Activated B cell treated with CpG ODN at 0.5 μM for 24 hours (primary cell): ENCODE results near the gene SLC38A8. TPM values are rescaled to one million over a fixed set of nuclear protein-coding genes. Genes with fewer than 3 reads are reported as not detected.

Source experiments
- ATAC-seq: fragments of 200-7000 bp; cut with Tn5 transposase; one replicate; pipeline ENCODE4 v1.10.0; 2021; ENCODE audit warnings: low read depth, mild to moderate bottlenecking, moderate library complexity
- CTCF ChIA-PET: fragments of 350-600 bp; sonication (Branson Sonifier 250); formaldehyde crosslinking; loops from one replicate; lab custom pipeline; 2021; ENCODE audit warnings: antibody characterized with exemption; lab: Charles Lee
- POLR2A ChIA-PET: fragments of 350-600 bp; sonication (Branson Sonifier 250); formaldehyde crosslinking; loops from one replicate; lab custom pipeline; 2021; ENCODE audit warnings: antibody characterized with exemption; lab: Charles Lee
- DNase-seq: peaks from one replicate; pipeline ENCODE4 v3.0.0; 2022
- H3K27ac Mint-ChIP-seq: one replicate; pipeline ENCODE4 v1.8.0; 2020; ENCODE audit warnings: mixed read lengths
- H3K27me3 Mint-ChIP-seq: one replicate; pipeline ENCODE4 v1.8.0; 2021; ENCODE audit warnings: mixed read lengths
- H3K36me3 Mint-ChIP-seq: one replicate; pipeline ENCODE4 v1.8.0; 2021; ENCODE audit warnings: low read depth, mixed read lengths
- H3K4me1 Mint-ChIP-seq: one replicate; pipeline ENCODE4 v1.8.0; 2021; ENCODE audit warnings: mixed read lengths
- H3K4me3 Mint-ChIP-seq: one replicate; pipeline ENCODE4 v1.8.0; 2020; ENCODE audit warnings: mild to moderate bottlenecking, mixed read lengths
- H3K9me3 Mint-ChIP-seq: one replicate; pipeline ENCODE4 v1.8.0; 2020; ENCODE audit warnings: mixed read lengths
- intact Hi-C: fragments of 100-400 bp; cut with micrococcal nuclease; formaldehyde crosslinking; loops from one replicate; pipeline ENCODE4 v1.15.1; 2024
- total RNA-seq: library from RNA; stranded (reverse); gene quantifications from 2 replicates; pipeline ENCODE4 v1.2.3, GENCODE V29; 2022
- TF ChIP-seq, protein P1 (sequence below): fragments of 200-600 bp; IDR thresholded peaks from one replicate; pipeline ENCODE4 v1.8.0; 2022; ENCODE audit warnings: antibody characterized with exemption, mild to moderate bottlenecking

Gene SLC38A8
- total RNA-seq, 1 donor from 2014 or later: not detected

DNA sequence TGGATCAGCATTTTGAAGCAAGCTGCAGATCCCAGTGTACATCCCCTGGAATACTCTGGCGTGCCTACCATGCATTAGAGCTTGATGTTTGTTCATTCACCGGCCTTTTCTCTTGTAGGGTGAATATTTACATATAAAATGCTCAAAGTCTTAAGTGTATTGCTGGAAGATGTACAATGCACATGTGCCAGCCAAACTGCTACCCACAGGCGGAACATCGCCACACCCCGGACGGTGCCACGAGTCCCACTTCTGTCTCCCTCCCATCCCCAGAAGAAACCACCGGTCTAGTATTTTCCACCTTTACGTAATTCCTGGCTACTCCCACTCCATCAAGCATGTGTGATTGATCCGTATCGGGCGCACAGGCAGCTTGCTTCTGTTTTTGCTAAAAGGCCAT is 4.1 kb downstream of the SLC38A8 start:
- POLR2A ChIA-PET: no interaction called here
- CTCF ChIA-PET: no interaction called here
- intact Hi-C loops: no loop called here
- peaks cover 11% of the 10 kb centered on the region for H3K27me3 Mint-ChIP-seq
- no peak overlapping the region for H3K4me3 Mint-ChIP-seq
- TF ChIP-seq, protein P1, sequence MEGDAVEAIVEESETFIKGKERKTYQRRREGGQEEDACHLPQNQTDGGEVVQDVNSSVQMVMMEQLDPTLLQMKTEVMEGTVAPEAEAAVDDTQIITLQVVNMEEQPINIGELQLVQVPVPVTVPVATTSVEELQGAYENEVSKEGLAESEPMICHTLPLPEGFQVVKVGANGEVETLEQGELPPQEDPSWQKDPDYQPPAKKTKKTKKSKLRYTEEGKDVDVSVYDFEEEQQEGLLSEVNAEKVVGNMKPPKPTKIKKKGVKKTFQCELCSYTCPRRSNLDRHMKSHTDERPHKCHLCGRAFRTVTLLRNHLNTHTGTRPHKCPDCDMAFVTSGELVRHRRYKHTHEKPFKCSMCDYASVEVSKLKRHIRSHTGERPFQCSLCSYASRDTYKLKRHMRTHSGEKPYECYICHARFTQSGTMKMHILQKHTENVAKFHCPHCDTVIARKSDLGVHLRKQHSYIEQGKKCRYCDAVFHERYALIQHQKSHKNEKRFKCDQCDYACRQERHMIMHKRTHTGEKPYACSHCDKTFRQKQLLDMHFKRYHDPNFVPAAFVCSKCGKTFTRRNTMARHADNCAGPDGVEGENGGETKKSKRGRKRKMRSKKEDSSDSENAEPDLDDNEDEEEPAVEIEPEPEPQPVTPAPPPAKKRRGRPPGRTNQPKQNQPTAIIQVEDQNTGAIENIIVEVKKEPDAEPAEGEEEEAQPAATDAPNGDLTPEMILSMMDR: no peak
- no peak for ATAC-seq
- H3K27ac Mint-ChIP-seq: no peak overlapping the region
- no peaks in the 10 kb centered on the region for H3K4me1 Mint-ChIP-seq
- DNase-seq: no peak
- peaks cover 3% of the 10 kb centered on the region for H3K9me3 Mint-ChIP-seq
- H3K36me3 Mint-ChIP-seq: no peaks in the 10 kb centered on the region

DNA sequence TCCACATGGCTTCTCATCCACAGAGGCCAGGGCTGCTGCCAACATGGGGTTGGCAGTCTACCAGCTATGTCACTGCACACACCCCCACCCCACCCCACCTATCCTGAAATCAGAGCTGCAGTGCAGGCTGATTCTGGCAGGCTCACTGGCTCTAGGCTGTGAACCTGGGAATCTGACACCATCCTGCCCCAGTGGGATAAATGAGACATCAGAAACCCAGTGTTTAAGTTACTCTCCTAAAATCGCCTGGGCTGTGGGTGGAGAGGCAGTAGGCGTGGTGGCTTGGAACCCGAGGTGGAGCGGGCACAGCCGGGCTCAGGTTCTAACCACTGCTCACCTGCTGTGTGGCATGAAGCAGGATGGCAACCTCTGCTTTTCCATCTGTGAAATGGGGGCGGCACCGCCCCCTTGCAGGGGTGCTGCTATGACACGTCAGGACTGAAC is 5.6 kb downstream of the SLC38A8 start:
- H3K4me1 Mint-ChIP-seq: no peaks in the 10 kb centered on the region

DNA sequence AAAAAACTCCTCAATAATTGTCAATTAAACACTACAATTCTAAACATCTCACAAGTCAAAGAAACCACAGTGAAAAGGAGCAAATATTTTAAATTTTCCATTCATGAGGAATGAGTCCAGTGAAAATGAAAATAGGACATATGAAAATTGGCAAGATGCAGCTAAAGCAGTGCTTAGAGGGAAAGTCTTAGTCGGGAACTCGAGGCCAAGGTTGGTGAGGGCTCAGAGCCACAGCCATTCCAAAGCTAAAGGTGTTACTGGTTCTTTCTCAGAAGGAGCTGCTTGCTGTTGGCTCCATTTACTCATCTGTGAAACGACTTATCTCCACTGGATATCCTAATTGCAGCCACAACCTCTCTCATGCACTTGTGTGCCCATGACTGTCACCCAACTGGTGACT is 6.5 kb downstream of the SLC38A8 start:
- H3K4me1 Mint-ChIP-seq: no peaks in the 10 kb centered on the region
- peaks cover 3% of the 10 kb centered on the region for H3K9me3 Mint-ChIP-seq
- H3K36me3 Mint-ChIP-seq: no peaks in the 10 kb centered on the region
- DNase-seq: no peak
- intact Hi-C loops: no loop called here
- ChIA-PET CTCF (no interaction called here), POLR2A (no interaction called here)
- no peak for ATAC-seq
- peaks cover 9% of the 10 kb centered on the region for H3K27me3 Mint-ChIP-seq
- TF ChIP-seq, protein P1: no peak
- no peak overlapping the region for H3K4me3 Mint-ChIP-seq
- H3K27ac Mint-ChIP-seq: no peak overlapping the region

More for the DNA sequence above, 5.6 kb downstream of the SLC38A8 start:
- DNase-seq (no peak), ATAC-seq (no peak)
- H3K27ac Mint-ChIP-seq: no peak overlapping the region
- no peaks in the 10 kb centered on the region for H3K36me3 Mint-ChIP-seq
- H3K27me3 Mint-ChIP-seq: peaks cover 7% of the 10 kb centered on the region
- TF ChIP-seq, protein P1: no peak
- ChIA-PET POLR2A (no interaction called here), CTCF (no interaction called here)
- H3K4me3 Mint-ChIP-seq: no peak overlapping the region
- H3K9me3 Mint-ChIP-seq: peaks cover 3% of the 10 kb centered on the region
- intact Hi-C loops: no loop called here

DNA sequence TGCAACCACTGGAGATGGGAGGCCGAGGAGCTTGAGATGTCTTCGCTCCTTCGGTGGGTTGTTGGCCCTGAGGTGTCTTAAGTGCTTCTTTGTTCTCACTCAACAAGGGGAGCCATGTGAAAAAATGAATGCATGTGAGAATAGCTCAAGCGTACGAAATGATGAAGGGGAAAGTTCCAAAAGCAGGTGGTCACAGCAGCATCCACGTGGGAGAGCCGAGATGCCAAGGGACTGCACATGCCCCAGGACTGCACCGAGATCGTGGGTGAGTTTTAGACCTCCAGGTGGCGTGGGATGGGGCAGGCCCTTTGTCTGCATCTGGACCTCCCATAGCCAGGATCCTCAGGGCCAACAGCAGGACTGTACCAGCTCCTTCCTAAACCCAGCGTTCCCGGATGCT is 8.1 kb downstream of the SLC38A8 start:
- ATAC-seq: no peak
- Mint-ChIP-seq H3K9me3 (peaks cover 3% of the 10 kb centered on the region), H3K4me3 (no peak overlapping the region), H3K27me3 (peaks cover 16% of the 10 kb centered on the region), H3K4me1 (peaks cover 2% of the 10 kb centered on the region), H3K27ac (no peak overlapping the region), H3K36me3 (no peaks in the 10 kb centered on the region)
- TF ChIP-seq, protein P1: no peak
- ChIA-PET POLR2A (no interaction called here), CTCF (no interaction called here)
- intact Hi-C loops: no loop called here
- no peak for DNase-seq

DNA sequence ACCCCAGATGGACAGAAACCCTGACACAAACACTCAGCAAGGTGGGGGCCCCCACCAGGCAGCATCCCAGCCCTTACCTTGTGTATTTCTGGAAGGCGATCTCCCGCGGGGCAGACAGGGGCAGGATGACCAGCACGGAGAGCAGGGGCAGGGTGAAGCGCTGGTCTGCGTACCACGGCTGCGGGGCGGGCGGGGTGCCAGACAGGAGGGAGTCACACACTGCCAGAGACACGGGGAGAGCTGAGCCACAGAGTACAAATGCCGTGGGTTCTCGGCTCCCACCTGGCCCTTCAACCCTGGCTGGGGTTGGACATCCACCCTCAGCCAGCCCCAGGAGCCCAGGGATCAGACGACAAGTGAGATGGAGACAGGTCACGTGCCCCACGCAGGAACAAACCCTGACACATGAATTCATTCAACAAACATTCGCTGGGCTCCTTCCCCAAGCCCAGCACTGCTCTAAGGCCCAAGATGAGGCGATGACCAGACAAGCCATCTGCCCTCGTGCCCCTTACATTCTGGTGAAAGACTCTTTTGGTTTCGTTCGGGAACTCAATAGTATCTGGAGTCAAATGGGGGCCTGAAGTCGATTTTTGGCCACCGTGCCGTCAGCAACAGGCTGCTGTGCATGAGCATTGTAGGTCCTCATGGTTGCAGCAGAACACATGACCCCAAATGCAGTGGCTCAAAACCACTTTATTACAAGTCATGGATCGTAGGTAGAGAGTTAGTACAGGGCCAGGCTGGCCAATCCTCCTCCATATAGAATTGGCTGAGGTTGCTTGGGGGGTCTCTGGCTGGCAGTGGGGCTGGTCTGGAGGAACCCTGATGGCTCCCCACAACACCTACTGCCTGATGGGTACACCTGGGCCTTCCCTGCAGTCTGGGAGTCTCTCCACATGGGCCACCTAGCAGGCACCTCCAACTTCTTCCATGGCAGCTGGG is 9.1 kb downstream of the SLC38A8 start:
- Mint-ChIP-seq H3K9me3 (peaks cover 3% of the 10 kb centered on the region), H3K4me3 (no peak overlapping the region), H3K4me1 (peaks cover 5% of the 10 kb centered on the region), H3K27me3 (peaks cover 18% of the 10 kb centered on the region), H3K36me3 (no peaks in the 10 kb centered on the region), H3K27ac (no peak overlapping the region)
- intact Hi-C loops: no loop called here
- ATAC-seq (no peak), DNase-seq (no peak)
- TF ChIP-seq, protein P1: no peak
- POLR2A ChIA-PET: no interaction called here
- CTCF ChIA-PET: no interaction called here
